Neural progenitor cell (in vitro differentiated cells): ENCODE measurements around the gene ZDHHC11. TPM values are rescaled to one million over a fixed set of nuclear protein-coding genes. Genes with fewer than 3 reads are reported as not detected.
"Not testable (repeated sequence)": the region's sequence is repeated elsewhere in the genome, so short reads cannot be mapped to it uniquely, and the experiment has no call there.

Source experiments
- DNase-seq: peaks from one replicate; pipeline ENCODE4 v3.0.0-alpha.2; 2016; ENCODE audit warnings: low spot score
- H2AFZ ChIP-seq: fragments of 200-600 bp; sonication (generic); replicated peaks from 2 replicates; pipeline ENCODE4 v1.6.1; 2016; ENCODE audit warnings: antibody characterized with exemption
- H3F3A ChIP-seq: fragments of 200-600 bp; sonication (generic); 2 replicates; pipeline ENCODE4 v1.6.1; 2016; ENCODE audit warnings: antibody characterized with exemption, low read depth
- H3K27ac ChIP-seq: fragments of 200-600 bp; sonication (generic); 2 replicates; pipeline ENCODE4 v1.5.1; 2016; ENCODE audit warnings: mild to moderate bottlenecking
- H3K27me3 ChIP-seq: fragments of 200-600 bp; sonication (generic); 2 replicates; pipeline ENCODE4 v1.6.1; 2016; ENCODE audit warnings: mild to moderate bottlenecking, moderate library complexity
- H3K36me3 ChIP-seq: fragments of 200-600 bp; sonication (generic); 2 replicates; pipeline ENCODE4 v1.5.1; 2016
- H3K4me1 ChIP-seq: fragments of 200-600 bp; sonication (generic); 2 replicates; pipeline ENCODE4 v1.6.1; 2016; ENCODE audit warnings: mixed run types
- H3K4me2 ChIP-seq: fragments of 200-600 bp; sonication (generic); 2 replicates; pipeline ENCODE4 v1.6.1; 2016
- H3K4me3 ChIP-seq: fragments of 200-600 bp; sonication (generic); 2 replicates; pipeline ENCODE4 v1.5.1; 2016
- H3K79me2 ChIP-seq: fragments of 200-600 bp; sonication (generic); 2 replicates; pipeline ENCODE4 v1.6.1; 2016; ENCODE audit warnings: low read depth
- H3K9ac ChIP-seq: fragments of 200-600 bp; sonication (generic); 2 replicates; pipeline ENCODE4 v1.6.1; 2016
- H3K9me3 ChIP-seq: fragments of 200-600 bp; sonication (generic); 2 replicates; pipeline ENCODE4 v1.5.1; 2016; ENCODE audit warnings: low read depth
- H4K20me1 ChIP-seq: fragments of 200-600 bp; sonication (generic); 2 replicates; pipeline ENCODE4 v1.6.1; 2016; ENCODE audit warnings: low read depth
- H3K27ac Mint-ChIP-seq: 3 replicates; pipeline ENCODE4 v1.8.0; 2021; ENCODE audit warnings: mixed read lengths
- H3K27me3 Mint-ChIP-seq: 2 replicates; pipeline ENCODE4 v1.8.0; 2022; ENCODE audit warnings: low read depth, mild to moderate bottlenecking, inconsistent platforms, moderate library complexity, mixed read lengths; ENCODE audit not compliant: insufficient read depth
- H3K36me3 Mint-ChIP-seq: 3 replicates; pipeline ENCODE4 v1.8.0; 2021; ENCODE audit warnings: mixed read lengths
- H3K4me1 Mint-ChIP-seq: 3 replicates; pipeline ENCODE4 v1.8.0; 2021; ENCODE audit warnings: mixed read lengths
- H3K4me3 Mint-ChIP-seq: 3 replicates; pipeline ENCODE4 v1.8.0; 2021; ENCODE audit warnings: mild to moderate bottlenecking, moderate library complexity, mixed read lengths
- H3K9me3 Mint-ChIP-seq: 3 replicates; pipeline ENCODE4 v1.8.0; 2020; ENCODE audit warnings: mixed read lengths
- total RNA-seq: library from RNA; depleted of rRNA; stranded (reverse); fragments of >200 nt; gene quantifications from 2 replicates; pipeline ENCODE4 v1.2.3, GENCODE V29; 2015; ENCODE audit warnings: low replicate concordance

The ZDHHC11 gene
- total RNA-seq, 1 donor from 2014 or later = 0.92 TPM

DNA sequence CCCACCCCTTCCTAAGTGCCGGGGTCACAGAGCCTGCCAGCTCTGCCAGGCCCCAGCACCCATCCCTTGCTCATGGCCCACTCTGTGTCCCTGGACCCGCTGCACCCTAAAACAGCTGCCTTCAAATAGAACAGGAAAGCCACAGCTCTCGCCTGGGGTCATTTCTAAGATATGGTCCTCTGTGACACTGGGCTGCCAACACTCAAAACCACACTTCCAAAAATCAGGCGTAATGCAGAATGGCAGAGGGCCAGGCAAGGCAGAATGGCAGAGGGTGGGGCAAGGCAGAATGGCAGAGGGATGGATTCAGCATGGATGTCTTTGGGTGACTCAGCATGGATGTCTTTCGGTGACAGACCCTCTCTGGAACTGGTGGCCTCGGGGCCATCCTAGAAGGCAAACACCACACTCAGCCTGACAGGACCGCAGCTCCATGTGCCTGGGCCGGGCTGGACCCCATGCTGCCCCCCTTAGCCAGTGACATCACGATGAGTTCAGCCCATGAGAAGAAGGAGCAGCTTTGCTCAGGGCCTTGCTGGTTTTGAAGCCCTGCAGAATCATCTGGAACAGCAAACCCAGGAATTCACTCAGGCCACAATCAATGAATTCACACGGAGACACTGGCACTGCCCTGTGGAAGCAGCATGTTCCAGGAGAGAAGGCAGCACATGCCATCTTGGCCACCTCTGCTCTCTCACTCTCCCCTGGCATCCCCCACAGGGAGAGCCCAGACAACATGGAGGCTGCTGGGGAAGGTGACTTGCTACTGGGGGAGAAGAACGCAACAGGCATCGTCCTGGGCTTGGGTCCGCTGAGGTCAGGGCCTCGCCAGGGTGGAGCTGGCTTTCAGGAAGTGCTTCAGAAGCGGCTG lies 9.0 kb downstream of the ZDHHC11 start:
- H3F3A ChIP-seq, H3K9ac ChIP-seq, H3K4me2 ChIP-seq, H3K9me3 ChIP-seq, DNase-seq, H2AFZ ChIP-seq, H3K36me3 Mint-ChIP-seq, H3K4me3 Mint-ChIP-seq, H3K79me2 ChIP-seq, H3K27ac ChIP-seq, H3K4me1 Mint-ChIP-seq, H3K9me3 Mint-ChIP-seq, H3K4me3 ChIP-seq, H3K36me3 ChIP-seq, H3K27me3 ChIP-seq, H4K20me1 ChIP-seq: not testable (repeated sequence)
- Mint-ChIP-seq H3K27ac (peak overlapping the region; percentile 12), H3K27me3 (peaks cover 11% of the 10 kb centered on the region)
- H3K4me1 ChIP-seq = peaks cover 11% of the 10 kb centered on the region

DNA sequence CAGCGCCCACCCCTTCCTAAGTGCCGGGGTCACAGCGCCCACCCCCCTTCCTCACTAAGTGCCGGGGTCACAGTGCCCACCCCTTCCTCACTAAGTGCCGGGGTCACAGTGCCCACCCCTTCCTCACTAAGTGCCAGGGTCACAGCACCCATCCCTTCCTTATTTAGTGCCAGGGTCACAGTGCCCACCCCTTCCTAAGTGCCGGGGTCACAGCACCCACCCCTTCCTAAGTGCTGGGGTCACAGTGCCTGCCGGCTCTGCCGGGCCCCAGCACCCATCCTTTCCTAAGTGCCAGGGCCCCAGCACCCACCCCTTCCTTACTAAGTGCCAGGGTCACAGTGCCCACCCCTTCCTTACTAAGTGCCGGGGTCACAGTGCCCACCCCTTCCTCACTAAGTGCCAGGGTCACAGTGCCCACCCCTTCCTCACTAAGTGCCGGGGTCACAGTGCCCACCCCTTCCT lies 9.8 kb downstream of the ZDHHC11 start:
- peaks cover 11% of the 10 kb centered on the region for H3K4me1 ChIP-seq
- not testable (repeated sequence) for H3K9me3 Mint-ChIP-seq, H3K9me3 ChIP-seq, H3K27ac ChIP-seq, H3K36me3 ChIP-seq, H3K4me3 ChIP-seq, DNase-seq, H3F3A ChIP-seq, H3K27me3 ChIP-seq, H4K20me1 ChIP-seq, H3K27ac Mint-ChIP-seq, H3K4me3 Mint-ChIP-seq, H3K79me2 ChIP-seq, H3K36me3 Mint-ChIP-seq, H3K4me2 ChIP-seq, H3K4me1 Mint-ChIP-seq, H3K9ac ChIP-seq, H2AFZ ChIP-seq, H3K27me3 Mint-ChIP-seq

DNA sequence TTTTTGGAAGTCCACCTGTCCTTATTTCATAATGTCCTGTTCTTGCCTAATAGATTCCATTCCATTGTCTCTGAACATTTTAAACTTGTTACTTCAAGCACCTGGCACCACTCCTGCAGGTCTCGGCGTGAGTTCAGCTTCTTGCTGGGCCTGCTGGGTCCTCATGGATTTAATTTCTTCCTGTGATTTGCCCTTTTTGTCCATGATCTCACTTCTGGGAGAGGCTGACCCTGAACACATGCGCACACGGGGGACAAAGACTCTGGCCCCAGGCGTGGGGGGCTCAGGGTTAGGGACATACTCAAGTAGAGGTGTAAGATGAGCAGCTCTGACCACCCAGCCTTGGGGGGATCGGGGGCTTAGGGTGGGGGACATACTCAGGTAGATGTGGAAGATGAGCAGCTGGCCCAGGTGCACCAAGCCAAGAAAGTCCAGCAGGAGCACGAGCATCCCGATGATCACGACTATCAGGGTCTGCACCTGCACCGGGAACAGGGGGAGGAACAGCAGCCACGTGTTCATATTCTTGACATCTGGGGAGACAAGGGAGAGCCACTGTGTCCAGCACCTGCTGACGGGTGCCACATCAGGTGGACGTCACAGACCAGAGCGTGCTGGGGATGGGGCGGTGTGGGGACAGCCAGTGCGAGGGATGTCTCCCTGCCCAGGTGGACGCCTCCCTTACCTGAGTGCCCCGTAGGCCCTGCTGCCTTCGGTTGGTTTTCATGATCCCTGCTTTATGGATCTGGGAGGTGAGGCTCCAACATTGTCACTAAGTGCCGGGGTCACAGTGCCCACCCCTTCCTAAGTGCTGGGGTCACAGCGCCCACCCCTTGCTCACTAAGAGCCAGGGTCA lies 10.4 kb downstream of the ZDHHC11 start:
- H3K4me3 ChIP-seq, H3K27me3 ChIP-seq, H3K4me2 ChIP-seq, H2AFZ ChIP-seq, H3K9me3 ChIP-seq, H3F3A ChIP-seq, H3K4me1 Mint-ChIP-seq, H3K79me2 ChIP-seq, H3K27me3 Mint-ChIP-seq, H3K9me3 Mint-ChIP-seq, DNase-seq, H3K9ac ChIP-seq, H3K27ac Mint-ChIP-seq, H3K27ac ChIP-seq, H4K20me1 ChIP-seq, H3K4me3 Mint-ChIP-seq, H3K36me3 Mint-ChIP-seq, H3K36me3 ChIP-seq: not testable (repeated sequence)
- peaks cover 11% of the 10 kb centered on the region for H3K4me1 ChIP-seq

DNA sequence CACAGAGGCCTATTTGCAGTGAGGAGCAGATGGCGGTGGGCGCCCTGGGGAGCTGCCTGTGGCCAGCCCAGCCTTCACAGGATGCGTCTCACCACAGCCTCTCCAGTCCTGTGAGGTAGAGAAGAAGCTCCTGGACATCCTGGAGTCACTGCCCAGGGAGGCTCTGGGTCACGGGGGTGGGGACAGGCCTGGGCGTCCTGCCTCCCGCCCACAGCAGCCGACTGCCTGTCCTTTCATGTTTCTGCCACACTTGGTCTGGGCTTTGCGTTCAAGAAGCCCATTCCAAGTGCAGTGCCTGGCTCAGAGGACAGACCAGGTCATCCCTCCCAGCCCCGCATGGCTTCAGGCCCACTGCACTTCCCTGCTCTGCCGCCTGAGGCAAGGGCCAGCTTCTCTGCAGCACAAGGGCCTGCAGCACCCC lies 12.3 kb downstream of the ZDHHC11 start:
- not testable (repeated sequence) for H3K36me3 Mint-ChIP-seq, H3K4me2 ChIP-seq, H3K36me3 ChIP-seq, H3K27ac ChIP-seq, H3K9me3 ChIP-seq, H3K79me2 ChIP-seq, H3K27me3 Mint-ChIP-seq, H2AFZ ChIP-seq, H3K27ac Mint-ChIP-seq, H3K4me1 Mint-ChIP-seq, H3K9me3 Mint-ChIP-seq, H3K9ac ChIP-seq, H3K27me3 ChIP-seq, H3K4me3 ChIP-seq, H3F3A ChIP-seq, H3K4me3 Mint-ChIP-seq, H3K4me1 ChIP-seq, DNase-seq, H4K20me1 ChIP-seq

DNA sequence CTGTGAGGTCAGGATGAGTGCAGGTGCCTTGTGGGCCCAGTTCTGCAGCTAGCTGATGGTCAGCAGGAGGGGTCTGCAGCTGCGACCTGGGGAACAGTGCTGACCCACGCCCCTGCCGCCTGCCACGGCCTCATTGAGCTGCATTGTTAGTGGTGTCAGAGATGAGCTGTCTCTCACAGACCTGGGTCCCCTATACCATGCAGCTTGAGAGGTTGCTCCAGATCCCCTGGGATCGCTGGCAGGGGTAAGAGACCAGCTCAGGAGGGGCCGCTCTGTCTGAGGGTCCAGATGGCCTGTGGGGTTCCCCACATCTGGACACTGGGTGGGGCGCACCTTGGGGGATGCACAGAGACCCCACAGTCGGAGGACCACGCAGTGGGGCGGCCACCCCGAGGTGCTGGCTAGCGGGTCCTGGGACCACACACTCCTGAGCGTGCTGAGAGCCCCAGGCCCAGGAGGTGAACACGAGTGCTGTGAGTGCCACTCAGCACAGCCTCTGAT lies 13.1 kb downstream of the ZDHHC11 start:
- not testable (repeated sequence) for H3K27ac ChIP-seq, H3K27ac Mint-ChIP-seq, H3K9ac ChIP-seq, H3K27me3 ChIP-seq, H3K4me3 ChIP-seq, H3K4me2 ChIP-seq, H3K36me3 ChIP-seq, H3K4me3 Mint-ChIP-seq, H3K4me1 Mint-ChIP-seq, H3K9me3 Mint-ChIP-seq, H3K9me3 ChIP-seq, H3K4me1 ChIP-seq, H3K27me3 Mint-ChIP-seq, H2AFZ ChIP-seq, H3F3A ChIP-seq, H3K36me3 Mint-ChIP-seq, H3K79me2 ChIP-seq, DNase-seq, H4K20me1 ChIP-seq

DNA sequence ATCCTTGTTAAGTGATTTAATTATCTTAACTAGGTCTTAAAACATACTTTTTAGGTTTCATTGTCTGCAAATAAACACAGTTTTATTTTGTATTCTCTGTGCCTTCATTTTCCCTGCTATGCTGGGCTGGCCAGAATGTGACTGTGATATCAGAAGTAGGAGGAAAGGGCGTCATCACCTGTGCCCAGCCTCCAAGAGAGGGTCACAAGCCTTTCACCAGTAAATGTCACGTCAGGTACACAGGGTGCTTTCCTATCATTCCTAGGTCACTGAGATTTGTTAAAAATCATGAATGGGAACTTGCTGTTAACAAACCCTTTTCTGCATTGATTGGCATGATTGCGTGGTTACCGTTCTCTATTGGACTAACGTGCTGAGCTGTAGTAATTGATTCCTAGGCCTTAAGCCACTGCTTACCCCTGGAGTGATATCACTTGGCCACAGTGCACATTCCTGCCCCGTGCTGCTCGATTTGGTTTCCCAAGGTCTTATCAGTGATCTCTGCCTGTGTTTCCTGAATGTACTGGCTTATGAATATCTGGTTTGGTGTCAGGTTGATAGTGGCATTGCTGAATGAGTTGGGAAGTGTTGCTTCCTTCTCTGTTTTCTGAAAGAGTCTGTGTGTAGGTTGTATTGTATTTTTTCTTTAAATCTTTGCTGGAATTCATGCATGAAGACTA lies 14.7 kb downstream of the ZDHHC11 start:
- H3K4me3 Mint-ChIP-seq, H4K20me1 ChIP-seq, H2AFZ ChIP-seq, H3K27ac ChIP-seq, H3K36me3 Mint-ChIP-seq, H3F3A ChIP-seq, H3K9me3 ChIP-seq, H3K79me2 ChIP-seq, H3K9me3 Mint-ChIP-seq, H3K4me1 Mint-ChIP-seq, H3K9ac ChIP-seq, H3K36me3 ChIP-seq, H3K27me3 ChIP-seq, DNase-seq, H3K27me3 Mint-ChIP-seq, H3K4me2 ChIP-seq, H3K4me3 ChIP-seq, H3K27ac Mint-ChIP-seq, H3K4me1 ChIP-seq: not testable (repeated sequence)

DNA sequence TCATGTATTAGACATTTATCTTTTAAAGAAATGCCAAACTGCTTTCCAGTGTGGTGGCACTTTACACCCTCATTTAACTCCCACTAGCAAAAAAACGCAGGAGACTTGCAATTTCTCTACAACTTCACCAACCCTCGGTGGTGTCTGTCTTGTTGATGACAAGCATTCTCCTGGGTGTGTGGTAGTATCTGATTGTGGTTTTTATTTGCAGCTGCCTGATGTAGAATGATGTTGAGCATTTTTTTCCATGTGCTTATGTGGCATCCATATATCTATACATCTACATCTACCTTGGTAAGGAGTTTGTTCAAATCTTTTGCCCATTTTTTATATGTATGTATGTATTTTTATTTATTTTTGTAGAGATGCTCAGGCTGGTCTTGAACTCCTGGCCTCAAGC lies 16.8 kb downstream of the ZDHHC11 start:
- H3K9me3 Mint-ChIP-seq = not testable (repeated sequence)

More for the DNA sequence above, 16.8 kb downstream of the ZDHHC11 start:
- H3K27ac ChIP-seq, H3K27ac Mint-ChIP-seq, H3K79me2 ChIP-seq, H3K27me3 ChIP-seq, H3K4me1 ChIP-seq, H3K36me3 Mint-ChIP-seq, H3K9ac ChIP-seq, H3K4me3 ChIP-seq, H3K36me3 ChIP-seq, H3K27me3 Mint-ChIP-seq, H3K4me2 ChIP-seq, DNase-seq, H3F3A ChIP-seq, H2AFZ ChIP-seq, H3K4me3 Mint-ChIP-seq, H3K9me3 ChIP-seq, H4K20me1 ChIP-seq, H3K4me1 Mint-ChIP-seq: not testable (repeated sequence)
